Activated CD4-positive, alpha-beta T cell treated with anti-CD3 and anti-CD28 coated beads, Interleukin-2, amount 50 U/mL, for 4 hours (primary cell): ENCODE results near the gene ANKRD2.
"Not testable (repeated sequence)": the region's sequence is repeated elsewhere in the genome, so short reads cannot be mapped to it uniquely, and the experiment has no call there.

Experiments used
- DNase-seq, 2 experiments: peaks; one replicate each; pipeline ENCODE4 v3.0.0-alpha.2; 2020

ANKRD2 gene

DNA sequence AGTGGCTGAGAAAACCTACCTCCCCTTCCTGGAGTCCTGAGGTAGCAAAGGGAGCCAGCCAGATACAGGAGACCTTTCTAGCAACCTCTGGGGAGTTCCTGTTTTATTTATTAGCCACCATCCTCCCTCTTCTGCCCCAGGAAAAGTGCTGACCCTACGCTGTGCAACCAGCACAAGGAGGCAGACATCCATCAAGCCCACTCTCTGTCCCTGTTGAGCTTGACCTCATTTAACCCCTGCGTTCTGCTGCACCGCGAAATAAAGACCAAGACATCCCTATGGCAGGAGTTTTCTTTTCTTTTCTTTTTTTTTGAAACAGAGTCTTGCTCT, 25.3 kb upstream of the ANKRD2 start:
- no peak for DNase-seq

DNA sequence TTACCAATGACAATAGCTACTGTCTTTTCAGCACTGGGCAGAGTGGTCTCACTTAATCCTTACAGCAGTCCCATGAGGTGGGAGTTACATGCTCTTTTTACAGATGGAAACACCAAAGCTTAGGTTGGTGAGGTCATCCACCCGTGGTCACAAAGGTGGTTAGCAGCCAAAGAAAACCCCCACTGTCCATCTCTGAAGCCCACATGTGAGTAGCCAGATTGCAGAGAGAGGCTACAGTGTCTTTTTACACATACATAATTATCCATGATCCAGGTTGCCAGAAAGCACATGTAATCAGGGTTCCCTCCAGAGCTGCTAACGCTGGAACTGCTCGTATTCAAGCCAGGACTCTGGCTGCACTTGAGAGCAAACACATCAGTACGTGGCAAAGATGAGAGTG, 24.6 kb upstream of the ANKRD2 start:
- no peak for DNase-seq

DNA sequence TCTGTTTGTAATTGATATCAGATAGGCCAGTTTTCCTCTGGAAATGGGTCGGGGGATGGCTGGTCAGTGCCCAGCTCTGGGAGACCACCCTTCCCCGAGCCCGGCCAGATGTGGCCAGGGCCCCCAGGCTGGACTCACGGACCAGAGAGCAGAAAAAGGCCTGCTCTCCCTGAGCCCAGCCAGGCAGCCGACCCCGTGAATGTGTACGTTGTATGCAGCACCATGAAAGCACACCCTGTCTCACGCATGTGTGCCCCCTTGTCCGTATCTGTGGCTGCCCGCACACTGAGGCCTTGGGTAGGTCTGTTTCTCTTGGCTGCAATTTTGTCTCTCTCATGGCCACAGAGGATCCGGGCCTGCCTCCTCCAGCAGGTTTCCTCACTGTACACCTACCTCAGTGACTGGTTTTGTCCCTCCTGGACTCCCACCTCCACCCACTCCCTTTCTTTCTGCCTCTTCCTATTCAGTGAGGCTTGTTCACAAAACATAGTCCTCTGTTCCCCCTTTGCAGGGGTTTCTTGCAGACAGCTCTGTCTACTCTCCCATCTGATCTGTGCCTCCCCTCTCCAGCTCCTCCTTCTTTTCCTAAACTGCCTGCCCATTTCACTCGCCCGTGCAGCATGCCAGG, 23.6 kb upstream of the ANKRD2 start:
- DNase-seq: no peak

DNA sequence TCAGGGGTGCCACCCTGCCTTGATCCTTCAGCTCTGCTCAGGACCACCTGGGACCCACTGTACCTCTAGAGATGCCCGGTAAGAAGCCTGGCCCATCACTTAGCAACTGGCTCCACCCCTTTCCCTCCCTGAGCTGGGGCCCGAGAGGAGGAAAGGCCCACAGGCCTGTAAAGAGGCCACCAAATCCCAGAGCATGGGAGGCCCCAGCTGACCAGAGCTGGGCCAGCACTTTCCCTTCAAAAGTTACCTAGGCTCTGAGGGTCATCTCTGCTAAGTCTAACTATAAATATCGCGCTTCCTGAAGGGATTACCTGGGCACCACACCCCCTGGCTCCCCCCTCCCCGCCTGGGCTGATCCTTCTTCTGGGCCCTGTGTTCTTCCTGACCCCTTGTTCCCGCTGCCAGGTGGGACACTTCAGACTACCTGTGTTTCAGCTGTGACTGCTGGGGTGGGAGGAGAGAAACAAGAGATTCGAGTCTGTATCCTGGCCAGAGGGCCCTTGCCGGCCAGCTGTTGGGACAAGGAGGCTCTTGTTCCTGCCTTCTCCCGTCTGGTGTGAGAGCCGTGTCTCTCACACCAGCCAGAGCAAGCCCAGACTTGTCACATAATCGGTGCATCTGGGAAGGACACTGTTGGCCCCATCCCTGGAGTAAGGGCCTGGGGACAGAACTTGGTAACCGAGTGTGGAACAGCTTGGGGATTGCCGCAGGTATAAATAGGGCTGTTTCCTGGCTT, 22.8 kb upstream of the ANKRD2 start:
- DNase-seq: no peak

DNA sequence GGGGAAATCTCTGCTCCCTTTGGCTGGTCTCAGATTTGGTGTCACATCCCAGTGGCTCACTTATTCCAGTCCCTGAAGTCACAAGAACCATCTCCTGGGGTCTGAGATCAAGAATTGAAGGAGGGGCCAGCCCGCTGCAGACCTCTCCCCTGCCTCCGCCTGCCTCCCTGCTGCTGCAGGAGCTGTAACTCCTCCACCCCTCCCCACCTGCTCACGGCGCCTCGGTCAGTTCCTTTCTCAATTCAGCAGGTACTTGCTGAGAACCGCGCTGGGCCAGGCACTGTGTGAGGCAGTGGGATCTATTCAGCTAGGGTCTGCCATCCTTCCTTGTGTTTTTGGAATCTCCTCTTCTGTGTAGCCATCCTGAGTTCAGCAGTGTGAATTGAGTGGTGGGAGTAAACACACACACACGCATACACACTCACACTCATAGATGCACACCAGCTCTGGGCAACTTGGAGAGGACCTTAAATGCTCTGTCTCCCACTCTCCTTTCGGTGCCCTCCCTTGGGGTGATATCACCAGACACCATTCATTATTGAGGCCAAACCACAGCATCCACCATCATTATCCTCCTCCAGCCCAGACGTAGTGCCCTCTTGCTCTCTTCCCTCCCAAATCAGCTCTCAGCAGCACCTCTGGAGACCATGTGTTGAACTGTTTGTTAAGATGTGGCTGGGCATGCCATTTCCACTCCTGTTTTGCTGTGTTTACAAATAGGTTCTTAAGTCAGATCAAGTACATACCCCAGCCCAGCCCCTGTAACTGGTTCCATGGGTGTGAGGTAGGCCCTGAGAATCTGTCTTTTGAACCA, 22.0 kb upstream of the ANKRD2 start:
- DNase-seq: no peak

DNA sequence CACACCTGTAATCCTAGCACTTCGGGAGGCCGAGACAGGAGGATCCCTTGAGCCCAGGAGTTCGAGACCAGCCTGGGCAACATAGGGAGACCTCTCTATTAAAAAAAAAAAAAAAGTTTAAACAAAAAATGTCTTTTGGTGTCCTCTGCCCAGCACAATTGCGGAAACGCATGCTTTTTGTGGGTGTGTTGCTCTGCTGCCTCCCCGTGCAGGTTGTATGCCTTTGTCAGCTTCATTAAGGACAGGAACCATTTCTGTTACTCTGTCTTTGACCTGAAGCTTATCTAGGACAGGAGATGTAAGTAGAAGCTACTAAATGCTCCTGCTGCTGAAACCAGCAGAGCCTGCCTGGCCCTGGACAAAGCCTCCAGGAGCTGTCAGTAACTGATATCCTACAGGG, 21.3 kb upstream of the ANKRD2 start:
- no peak for DNase-seq

DNA sequence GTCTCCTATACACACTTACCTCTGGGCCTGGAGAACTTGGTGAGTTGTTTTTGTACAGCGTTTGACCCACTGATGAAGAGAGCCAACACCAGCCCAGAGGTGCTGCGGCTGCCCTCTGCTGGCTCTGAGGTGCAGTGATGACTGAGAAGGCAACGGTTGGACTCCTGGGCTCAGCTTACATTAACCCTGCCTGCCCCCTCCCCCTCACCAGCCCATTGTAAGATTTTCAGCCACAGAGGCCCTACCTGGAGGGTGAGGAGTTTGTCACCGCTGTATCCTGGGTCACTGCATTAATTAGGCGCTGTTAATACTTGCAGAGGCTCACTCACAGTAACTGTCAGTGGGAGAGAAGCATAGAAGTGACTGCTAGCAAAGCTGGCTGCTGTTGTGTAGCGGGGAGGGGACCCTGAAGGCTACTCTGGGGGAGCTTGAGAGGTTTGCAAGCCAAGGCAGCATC, 19.0 kb upstream of the ANKRD2 start:
- peak; percentile 60 to 61 for DNase-seq

DNA sequence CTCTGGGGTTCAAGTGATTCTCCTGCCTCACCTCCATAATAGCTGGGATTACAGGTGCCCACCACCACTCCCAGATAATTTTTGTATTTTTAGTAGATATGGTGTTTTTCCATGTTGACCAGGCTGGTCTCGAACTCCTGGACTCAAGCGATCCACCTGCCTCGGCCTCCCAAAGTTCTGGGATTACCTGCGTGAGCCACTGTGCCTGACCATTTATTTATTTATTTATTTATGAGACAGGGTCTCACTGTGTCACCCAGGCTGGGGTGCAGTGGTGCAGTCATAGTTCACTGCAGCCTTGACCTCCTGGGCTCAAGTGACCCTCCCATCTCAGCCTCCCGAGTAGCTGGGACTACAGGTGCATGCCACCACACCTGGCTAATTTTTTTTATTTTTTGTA, 18.2 kb upstream of the ANKRD2 start:
- not testable (repeated sequence) for DNase-seq

DNA sequence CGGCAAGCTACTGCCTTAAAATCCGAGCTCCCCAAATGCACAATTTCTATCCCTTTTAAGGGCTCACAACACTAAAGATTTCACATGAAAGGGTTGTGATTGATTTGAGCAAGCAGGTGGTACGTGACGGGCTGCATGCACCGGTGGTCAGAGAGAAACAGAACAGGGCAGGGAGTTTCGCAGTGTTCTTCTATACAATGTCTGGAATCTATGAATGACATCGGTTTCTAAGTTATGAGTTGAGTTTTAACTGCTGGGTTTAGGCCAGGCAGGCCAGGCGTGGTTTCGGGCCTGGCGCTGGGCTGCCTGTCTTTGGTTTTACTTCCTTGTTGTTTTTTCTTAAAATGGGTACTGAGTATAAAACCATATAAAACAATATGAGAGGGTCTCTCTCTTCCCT, 17.0 kb upstream of the ANKRD2 start:
- DNase-seq: not testable (repeated sequence)

DNA sequence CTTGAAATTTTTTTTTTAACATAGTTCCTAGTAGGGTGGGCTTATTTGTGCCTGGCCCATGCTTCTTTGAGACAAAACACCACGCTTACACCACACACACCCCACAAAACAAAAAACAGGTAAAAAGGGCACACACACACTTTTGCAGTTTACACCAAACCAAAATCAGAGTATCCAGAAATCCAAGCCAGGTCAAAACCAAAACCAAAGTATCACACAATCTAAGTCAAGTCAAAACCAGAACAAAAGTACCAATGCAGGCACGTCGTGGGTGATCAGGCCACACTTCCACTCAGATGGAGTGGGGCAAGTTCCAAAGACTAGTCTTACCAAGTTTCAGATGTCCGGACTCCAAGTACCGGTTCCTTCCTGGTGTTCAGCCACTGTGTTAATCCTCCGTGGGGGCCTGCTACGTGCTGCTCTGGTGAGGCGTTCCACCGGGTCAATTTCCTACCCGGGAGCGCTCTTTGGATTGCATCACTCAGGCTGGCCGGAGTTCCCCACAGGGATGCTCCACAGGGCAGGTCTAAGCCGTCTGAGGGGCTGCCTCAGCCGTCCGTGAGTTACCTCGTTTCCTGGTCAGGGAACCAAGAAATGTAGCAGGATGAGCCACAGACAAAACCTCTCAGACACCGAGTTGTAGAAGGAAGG, 11.7 kb upstream of the ANKRD2 start:
- DNase-seq: not testable (repeated sequence)

DNA sequence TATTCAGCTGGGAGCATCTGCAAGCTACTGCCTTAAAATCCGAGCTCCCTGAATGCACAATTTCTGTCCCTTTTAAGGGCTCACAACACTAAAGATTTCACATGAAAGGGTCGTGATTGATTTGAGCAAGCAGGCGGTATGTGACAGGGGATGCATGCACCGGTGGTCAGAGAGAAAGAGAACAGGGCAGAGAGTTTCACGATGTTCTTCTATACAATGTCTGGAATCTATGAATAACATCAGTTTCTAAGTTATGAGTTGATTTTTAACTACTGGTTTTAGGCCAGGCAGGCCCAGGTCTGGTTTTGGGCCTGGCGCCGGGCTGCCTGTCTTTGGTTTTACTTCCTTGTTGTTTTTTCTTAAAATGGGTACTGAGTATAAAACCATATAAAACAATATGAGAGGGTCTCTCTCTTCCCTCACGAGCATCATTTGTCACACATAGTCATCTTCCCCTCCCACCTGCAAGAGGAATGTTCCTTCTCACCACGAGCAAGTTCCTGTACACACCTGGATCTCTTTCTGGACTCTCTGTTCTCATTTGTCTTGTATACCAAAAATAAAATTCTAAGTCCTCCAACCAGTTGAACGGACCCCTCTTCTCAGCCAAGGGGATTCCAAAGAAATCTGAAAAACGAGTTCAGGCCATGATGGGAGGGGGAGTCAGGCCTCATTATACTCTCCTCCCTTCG, 11.0 kb upstream of the ANKRD2 start:
- not testable (repeated sequence) for DNase-seq

DNA sequence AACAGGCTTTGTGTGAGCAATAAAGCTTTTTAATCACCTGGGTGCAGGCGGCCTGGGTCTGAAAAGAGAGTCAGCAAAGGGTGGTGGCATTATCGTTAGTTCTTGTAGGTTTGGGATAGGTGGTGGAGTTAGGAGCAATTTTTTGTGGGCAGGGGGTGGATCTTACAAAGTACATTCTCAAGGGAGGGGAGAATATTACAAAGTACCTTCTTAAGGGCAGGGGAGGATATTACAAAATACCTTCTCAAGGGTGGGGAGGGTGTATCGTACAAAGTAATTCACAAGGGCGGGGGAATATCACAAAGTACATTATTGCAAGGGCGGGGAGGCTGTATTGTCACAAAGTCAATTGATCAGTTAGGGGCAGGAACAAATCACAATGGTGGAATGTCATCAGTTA, 10.2 kb upstream of the ANKRD2 start:
- not testable (repeated sequence) for DNase-seq

DNA sequence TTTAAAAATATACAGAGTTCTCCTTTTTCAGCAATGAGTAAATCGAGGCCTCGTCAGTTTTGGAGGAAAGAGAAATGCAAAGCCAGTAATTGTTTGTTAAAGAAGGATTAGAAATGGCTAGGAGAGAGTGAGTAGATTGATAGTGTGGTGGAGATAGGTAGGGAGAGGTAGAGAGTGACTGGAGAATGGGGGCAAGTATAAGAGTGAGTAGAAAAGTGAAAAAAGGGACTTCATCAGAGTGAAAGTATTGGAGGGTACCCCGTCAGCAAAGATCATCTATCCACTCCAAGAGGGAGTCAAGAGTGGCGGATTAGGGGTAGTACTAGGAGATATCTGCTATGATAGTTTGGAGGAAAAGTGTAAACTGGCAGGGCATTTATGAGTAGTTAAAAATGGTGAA, 9.2 kb upstream of the ANKRD2 start:
- no peak for DNase-seq

DNA sequence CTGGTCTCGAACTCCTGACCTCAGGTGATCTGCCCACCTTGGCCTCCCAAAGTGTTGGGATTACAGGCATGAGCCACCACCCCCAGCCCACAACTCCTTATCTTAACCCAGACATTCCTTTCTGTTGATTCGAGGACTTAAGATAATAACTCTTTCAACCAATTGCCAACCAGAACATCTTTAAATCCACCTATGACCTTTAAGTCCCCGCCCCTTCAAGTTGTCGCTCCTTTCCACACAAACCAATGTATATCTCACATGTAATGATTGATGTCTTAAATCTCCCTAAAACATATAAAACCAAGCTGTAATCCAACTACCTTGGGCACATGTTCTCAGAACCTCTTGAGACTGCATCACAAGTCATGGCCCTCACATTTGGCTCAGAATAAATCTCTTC, 7.8 kb upstream of the ANKRD2 start:
- no peak for DNase-seq

DNA sequence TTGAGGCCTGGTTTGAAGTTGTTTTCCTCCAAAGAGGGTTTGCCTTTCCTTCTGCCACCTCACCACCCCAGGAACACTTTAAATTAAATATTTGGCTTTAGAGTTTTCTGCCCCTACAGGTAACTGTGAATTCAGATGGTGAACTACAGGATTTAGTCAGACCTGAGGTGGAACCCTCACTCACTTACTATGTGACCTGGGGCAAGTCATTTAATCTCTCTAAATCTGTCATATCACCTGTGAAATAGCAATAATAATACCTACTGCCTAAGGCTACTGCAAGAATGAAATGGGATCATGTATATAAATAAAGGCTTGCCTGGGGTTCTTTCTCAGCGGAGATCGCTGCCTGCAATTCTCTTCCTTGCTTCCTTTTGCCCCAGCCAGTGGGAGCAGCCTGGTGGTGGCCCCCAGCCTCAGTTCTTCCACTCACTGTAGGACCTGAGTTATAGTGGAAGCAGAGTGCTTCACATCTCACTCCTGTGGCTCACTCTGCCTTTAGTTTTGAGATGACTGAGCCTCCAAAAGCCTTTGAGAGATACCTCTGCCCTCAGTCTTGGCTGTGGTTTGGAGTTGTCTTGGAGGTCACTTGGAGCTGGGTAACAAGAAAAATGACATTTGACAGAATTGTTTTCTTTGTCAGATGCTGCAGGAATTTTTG, 6.1 kb upstream of the ANKRD2 start:
- DNase-seq: no peak

DNA sequence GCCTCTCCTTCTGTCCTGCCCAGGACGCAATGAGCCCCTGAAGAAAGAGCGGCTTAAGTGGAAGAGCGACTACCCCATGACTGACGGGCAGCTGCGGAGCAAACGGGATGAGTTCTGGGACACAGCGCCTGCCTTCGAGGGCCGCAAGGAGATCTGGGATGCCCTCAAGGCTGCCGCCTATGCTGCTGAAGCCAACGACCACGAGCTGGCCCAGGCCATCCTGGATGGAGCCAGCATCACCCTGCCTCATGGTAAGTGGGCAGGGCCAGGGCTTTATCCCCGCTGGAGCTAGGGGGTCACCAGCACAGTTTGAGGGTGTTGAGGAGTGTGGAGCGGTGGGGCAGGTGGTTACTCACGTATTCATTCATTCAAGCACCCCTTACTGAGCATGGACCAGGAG, 4.7 kb upstream of the ANKRD2 start:
- no peak for DNase-seq

DNA sequence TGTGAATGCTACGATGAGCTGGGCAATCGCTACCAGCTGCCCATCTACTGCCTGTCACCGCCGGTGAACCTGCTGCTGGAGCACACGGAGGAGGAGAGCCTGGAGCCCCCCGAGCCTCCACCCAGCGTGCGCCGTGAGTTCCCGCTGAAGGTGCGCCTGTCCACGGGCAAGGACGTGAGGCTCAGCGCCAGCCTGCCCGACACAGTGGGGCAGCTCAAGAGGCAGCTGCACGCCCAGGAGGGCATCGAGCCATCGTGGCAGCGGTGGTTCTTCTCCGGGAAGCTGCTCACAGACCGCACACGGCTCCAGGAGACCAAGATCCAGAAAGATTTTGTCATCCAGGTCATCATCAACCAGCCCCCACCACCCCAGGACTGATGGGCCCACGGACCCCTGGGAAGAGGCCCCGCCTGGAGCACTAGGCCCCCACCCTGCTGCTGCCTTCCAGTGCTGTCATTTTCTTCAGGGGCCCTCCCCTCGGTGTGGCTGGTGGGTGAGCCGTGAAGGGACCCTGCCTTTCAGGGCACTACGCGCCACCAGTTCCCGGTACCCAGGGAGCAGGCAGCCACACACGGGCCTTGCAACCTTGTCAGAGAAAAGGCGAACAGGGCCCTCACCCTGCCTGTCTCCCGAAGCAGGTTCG, 2.3 kb upstream of the ANKRD2 start:
- no peak for DNase-seq

DNA sequence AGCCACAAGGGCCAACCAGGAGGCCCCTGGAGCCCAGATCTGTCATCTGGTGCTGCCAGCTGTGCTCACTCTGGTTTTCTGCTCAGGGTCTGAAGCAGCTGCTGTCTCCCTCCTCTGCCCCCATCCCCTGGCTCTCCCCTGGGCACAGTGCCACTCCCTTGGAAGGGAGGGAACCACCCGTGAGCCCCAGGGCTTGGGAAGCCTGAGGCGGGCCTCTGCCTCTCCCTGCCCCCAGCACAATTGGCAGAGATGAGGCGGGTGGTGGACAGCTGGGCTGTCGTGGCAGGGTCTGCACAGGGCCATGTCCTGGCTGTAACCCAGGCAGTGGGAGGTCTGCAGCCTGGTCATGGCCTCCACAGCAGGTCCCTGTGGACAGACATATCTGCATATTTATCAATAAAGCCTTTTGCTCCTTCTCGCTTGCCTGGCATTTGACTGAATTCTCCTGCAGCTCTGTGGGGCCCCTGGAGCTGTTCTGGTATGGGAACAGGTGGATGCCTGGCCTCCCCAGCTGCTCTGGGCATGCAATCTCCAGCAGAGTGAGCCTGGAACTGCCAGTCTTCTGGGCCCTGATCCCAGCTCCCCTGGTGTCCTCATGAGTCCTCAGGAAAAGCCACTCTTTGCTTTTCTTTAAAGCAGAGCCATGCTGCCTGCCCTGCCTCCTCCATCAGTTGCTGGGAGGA, 1.6 kb upstream of the ANKRD2 start:
- DNase-seq: no peak

DNA sequence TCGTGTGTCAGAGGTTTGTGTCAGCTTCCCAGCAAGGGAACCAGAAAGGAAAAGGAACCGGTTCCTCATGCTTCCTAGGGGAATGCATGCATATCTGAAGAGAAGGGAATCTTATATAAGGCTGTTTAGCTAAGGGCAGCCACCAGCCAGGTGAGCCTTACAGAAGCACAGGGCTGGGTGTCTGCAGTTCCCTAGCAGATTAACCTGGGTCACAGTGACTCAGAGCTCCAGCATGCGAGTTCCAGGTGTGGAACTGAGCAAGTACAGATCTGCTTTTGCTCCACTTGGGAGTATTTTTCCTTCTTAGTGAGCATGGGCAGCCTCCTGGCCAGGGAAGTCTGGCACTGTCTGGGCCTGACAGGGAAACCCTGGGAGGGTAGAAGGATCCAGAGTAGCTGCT, 957 bp upstream of the ANKRD2 start:
- no peak for DNase-seq

DNA sequence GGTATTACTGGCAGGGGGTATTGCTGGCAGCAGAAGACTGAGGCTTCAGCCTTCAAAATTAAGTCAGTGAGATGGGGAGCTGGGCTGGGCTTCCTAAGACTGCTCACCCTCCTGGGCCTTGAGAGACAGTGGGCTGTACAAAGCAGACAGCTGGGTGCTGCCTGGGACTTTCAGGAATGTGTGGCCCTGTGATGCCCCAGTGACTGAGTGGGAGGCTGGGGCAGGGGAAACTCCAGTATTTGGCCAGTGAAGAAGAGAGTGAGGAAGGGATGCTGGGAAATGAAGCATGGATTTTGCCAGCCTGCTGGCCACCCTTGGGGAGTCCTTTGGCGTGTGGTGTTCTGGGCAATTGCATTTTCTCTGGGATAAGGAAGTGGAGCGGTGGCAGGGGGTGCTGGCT, 442 bp downstream of the ANKRD2 start:
- no peak for DNase-seq

DNA sequence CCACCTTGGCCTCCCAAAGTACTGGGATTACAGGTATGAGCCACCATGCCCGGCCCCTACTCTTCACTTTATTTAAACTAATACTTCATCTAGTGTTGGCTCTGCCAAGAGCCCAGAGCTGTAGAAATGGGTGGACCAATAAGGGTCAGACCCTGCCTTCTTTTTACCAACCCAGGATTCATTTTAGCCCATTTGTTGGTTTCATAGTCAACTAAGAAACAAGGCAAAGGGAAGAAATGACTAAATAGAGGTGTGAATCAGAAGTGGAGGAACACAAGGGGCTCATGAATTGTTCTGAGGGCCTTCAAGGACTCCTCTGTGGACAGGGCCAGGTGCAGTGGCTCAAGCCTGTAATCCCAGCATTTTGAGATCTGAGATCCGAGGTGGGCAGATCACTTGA, 1.1 kb downstream of the ANKRD2 start:
- DNase-seq: no peak
